SK-MEL-5 (cell line): Measurements from ENCODE around the gene TMEM9. TPM values are rescaled to one million over a fixed set of nuclear protein-coding genes. Genes with fewer than 3 reads are reported as not detected.

Experiments used
- DNase-seq: peaks from one replicate; pipeline ENCODE4 v3.0.0-alpha.2; 2016; ENCODE audit warnings: low read depth, low spot score
- in situ Hi-C: cut with HindIII; loops from 2 replicates; pipeline ENCODE4 v1.10.0; 2016; ENCODE audit warnings: low sequenced_read_pairs, high pct_unique_total_duplicates, low pct_unique_long_range_greater_than_20kb
- total RNA-seq: library from RNA; depleted of rRNA; stranded (reverse); fragments of >200 nt; shearing (Covaris generic); gene quantifications from 2 replicates; pipeline ENCODE4 v1.2.3, GENCODE V29; 2014

The TMEM9 gene
- total RNA-seq, 1 experiment from 2014 or later: 126 TPM

GRCh38 chr1:201100169-201100930 lies 53.9 kb downstream of the TMEM9 start:
- no peak for DNase-seq
- in situ Hi-C loops: no loop called here

GRCh38 chr1:201098992-201099677 lies 55.1 kb downstream of the TMEM9 start:
- DNase-seq: no peak
- in situ Hi-C loops: no loop called here

GRCh38 chr1:201096977-201097856 lies 57.1 kb downstream of the TMEM9 start:
- DNase-seq: no peak

GRCh38 chr1:201096041-201096461 lies 58.2 kb downstream of the TMEM9 start:
- in situ Hi-C loops: no loop called here
- no peak for DNase-seq

More at GRCh38 chr1:201096977-201097856, 57.1 kb downstream of the TMEM9 start:
- in situ Hi-C loops: no loop called here

GRCh38 chr1:201095581-201095980 lies 58.7 kb downstream of the TMEM9 start:
- in situ Hi-C loops: no loop called here

DNA sequence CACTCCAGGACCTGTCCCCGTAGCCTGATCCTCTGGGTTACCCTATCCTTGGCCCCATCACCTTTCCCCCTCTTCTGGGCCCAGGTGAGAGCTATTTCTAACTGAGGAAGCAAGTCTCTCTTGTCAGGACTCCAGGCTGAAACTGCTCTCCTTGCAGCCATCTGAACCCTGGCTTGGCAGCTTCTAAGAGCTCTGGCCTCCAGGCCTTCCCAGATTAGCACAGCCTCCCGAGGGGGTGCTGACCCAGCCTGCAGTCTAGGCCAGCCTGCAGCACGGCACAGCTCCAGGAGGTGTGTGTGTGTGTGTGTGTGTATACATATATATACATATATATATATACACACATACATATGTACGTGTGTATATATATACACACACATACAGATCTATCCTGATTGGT lies 59.4 kb downstream of the TMEM9 start:
- in situ Hi-C loops: no loop called here
- no peak for DNase-seq

More at GRCh38 chr1:201095581-201095980, 58.7 kb downstream of the TMEM9 start:
- DNase-seq: no peak

DNA sequence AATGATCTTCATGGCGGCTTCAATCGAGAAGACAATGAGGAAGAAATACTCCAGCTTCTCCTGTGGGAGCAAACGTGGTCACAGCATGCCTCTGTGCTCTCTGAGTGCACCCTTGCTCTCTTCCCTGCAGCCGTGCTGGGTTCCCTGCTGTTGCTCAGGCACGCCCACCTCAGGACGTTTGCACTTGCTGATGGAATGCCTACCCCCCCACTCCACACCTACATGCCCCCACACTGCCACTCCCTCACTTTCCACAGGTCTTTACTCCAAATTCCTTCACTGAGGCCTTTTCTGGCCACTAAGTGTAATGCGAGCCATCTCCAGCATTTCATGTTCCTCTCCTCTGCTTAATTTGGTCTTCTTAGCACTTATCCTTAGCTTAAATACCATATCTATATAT lies 60.3 kb downstream of the TMEM9 start:
- no peak for DNase-seq
- in situ Hi-C loops: no loop called here

GRCh38 chr1:201093561-201093960 lies 60.7 kb downstream of the TMEM9 start:
- in situ Hi-C loops: no loop called here

GRCh38 chr1:201092738-201093137 lies 61.5 kb downstream of the TMEM9 start:
- in situ Hi-C loops: no loop called here
- no peak for DNase-seq

More at GRCh38 chr1:201093561-201093960, 60.7 kb downstream of the TMEM9 start:
- DNase-seq: no peak

GRCh38 chr1:201091256-201091655 lies 63.0 kb downstream of the TMEM9 start:
- in situ Hi-C loops: no loop called here
- no peak for DNase-seq

- in situ Hi-C loops: no loop called here
- no peak for DNase-seq
Measured at GRCh38 chr1:201090541-201090940, 63.7 kb downstream of the TMEM9 start.

DNA sequence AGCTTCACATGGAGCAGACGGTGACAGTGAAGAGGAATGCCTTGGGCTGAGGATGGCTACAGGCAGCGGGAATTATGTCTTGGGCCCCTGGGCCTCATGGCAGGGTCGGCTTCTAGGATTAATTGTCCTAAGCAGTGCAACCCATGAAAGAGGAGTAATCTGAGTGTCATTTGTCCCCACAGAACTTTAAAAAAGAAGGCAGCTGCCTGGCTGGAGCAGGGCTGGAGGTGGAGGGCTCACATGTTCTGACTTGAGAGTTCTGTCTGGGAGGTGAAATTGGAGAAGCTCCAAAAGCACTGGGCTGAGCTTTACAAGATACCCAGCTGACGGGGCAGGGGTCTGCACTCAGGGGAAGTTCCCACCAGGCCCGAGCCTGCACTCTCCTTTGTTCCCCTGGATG lies 64.7 kb downstream of the TMEM9 start:
- DNase-seq: no peak
- in situ Hi-C loops: no loop called here

GRCh38 chr1:201088901-201089525 lies 65.3 kb downstream of the TMEM9 start:
- in situ Hi-C loops: no loop called here
- no peak for DNase-seq

GRCh38 chr1:201088395-201088794 lies 65.9 kb downstream of the TMEM9 start:
- in situ Hi-C loops: no loop called here
- no peak for DNase-seq

GRCh38 chr1:201085902-201086735 lies 68.2 kb downstream of the TMEM9 start:
- in situ Hi-C loops: no loop called here
- peak; percentile 76 for DNase-seq
